M059J (cell line): ENCODE data around the gene ACADVL. TPM values are rescaled to one million over a fixed set of nuclear protein-coding genes. Genes with fewer than 3 reads are reported as not detected.

Source experiments
- DNase-seq: peaks from one replicate; pipeline ENCODE4 v3.0.0-alpha.2; 2012; ENCODE audit warnings: low read depth
- total RNA-seq: library from RNA; depleted of rRNA; stranded (reverse); fragments of >200 nt; shearing (Covaris generic); gene quantifications from 2 replicates; pipeline ENCODE4 v1.2.3, GENCODE V29; 2014

Gene ACADVL
- total RNA-seq, 1 experiment from 2014 or later = 491 TPM

GRCh38 chr17:7251661-7252175 is 32.0 kb downstream of the ACADVL start, which contains the start of gene CTDNEP1:
Gene CTDNEP1 (minus strand): TSS chr17:7251734. CDS start chr17:7251296, 438 bp downstream.
- peak; percentile 99 for DNase-seq

- DNase-seq = peak; percentile 92
Measured at GRCh38 chr17:7252176-7253043, 32.7 kb downstream of the ACADVL start, which contains the start of gene ELP5. Gene ELP5 (plus strand): TSS chr17:7252215. CDS start chr17:7252551, 336 bp downstream.

GRCh38 chr17:7253082-7253481 is 33.3 kb downstream of the ACADVL start:
- DNase-seq = no peak

DNA sequence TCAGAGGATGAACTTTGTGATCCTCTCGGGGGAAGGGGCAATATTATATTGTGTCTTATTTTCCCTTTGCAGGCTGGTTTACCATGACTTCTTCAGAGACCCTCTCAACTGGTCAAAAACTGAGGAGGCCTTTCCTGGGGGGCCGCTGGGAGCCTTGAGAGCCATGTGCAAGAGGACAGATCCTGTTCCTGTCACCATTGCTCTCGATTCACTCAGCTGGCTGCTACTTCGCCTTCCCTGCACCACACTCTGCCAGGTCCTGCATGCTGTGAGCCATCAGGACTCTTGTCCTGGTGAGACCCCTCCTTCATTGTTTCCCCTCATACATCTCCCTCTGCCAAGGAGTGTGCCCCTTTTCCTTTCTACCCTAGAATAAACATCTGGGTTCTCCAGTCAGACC is 34.8 kb downstream of the ACADVL start:
- DNase-seq = no peak

DNA sequence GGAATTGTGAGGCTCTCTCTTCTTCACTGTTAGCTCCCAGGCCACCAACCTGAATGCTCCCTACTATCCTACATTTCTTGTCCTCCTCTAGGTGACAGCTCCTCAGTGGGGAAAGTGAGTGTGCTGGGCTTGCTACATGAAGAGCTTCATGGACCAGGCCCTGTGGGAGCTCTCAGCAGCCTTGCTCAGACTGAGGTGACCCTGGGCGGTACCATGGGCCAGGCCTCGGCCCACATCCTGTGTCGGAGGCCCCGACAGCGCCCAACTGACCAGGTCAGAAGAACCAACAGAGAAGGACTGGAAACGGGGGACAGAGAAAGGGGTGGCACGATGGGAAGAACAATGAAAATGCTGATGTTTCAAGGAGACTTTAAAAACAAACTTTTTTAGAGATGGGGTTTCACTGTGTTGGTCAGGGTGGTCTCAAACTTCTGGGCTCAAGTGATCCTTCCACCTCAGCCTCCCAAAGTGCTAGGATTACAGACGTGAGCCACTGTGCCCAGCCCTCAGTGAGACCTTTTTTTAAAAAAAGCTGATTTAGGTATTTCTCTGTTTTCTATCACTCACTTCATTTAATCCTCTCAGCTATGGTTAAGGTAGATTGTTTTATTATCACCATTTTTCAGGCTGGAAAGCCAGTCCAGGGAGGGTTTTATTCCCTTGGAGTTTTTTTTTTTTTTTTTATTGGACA is 37.2 kb downstream of the ACADVL start:
- no peak for DNase-seq

GRCh38 chr17:7258731-7259554 is 39.2 kb downstream of the ACADVL start:
- no peak for DNase-seq

DNA sequence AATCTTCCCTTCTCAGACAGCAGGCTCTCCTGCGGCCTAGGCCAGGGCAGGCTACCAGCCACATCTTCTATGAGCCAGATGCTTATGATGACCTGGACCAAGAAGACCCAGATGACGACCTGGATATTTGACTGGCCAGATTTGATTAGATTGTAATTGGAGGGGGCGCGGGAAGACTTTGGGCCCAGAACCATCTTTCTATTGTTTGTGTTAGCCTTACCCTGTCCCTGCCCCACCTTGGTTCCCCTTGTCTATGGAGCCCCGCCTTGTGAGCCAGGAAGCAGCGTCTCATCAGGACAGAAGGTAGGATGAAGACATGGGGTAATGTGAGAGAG is 39.8 kb downstream of the ACADVL start:
- no peak for DNase-seq

DNA sequence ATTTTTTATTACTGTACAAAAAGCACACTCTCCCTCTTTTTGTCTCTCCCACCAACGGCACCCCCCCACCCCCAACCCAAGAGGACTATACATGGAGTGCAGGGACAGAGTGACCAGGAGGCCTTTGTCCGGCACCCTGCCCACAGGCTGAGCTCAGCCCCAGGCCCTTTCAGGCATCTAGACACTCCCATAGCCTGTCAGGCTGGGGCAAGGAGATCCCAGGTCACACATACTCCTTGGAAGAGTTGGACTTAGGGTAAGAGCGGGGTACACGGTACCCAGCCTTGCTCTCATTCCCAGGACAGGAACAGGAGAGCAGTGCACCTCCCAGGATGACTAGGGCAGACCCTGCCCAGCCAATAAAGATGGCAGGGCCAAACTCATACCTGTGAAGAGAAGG is 40.4 kb downstream of the ACADVL start:
- no peak for DNase-seq

GRCh38 chr17:7260651-7261378 is 41.1 kb downstream of the ACADVL start:
- DNase-seq = no peak

- no peak for DNase-seq
Measured at GRCh38 chr17:7261379-7262191, 41.8 kb downstream of the ACADVL start.

GRCh38 chr17:7262192-7262934 is 42.6 kb downstream of the ACADVL start, which contains the start of gene CLDN7:
Gene CLDN7 (minus strand): TSS chr17:7262478. CDS start chr17:7262043, 435 bp downstream.
- no peak for DNase-seq

- DNase-seq = no peak
Measured at GRCh38 chr17:7262935-7263800, 43.4 kb downstream of the ACADVL start.

DNA sequence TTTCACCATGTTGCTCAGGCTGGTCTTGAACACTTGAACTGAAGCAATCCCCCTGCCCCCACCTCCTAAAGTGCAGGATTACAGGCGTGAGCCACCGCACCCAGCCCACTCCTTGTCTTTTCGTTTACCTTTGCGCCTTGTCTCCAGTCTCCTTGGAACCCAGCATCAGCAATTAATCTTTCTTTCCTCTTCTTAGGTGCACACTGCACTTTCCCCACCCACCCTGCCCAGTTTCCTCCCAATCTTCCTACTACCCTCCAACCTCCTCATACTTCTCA is 44.0 kb downstream of the ACADVL start:
- no peak for DNase-seq

DNA sequence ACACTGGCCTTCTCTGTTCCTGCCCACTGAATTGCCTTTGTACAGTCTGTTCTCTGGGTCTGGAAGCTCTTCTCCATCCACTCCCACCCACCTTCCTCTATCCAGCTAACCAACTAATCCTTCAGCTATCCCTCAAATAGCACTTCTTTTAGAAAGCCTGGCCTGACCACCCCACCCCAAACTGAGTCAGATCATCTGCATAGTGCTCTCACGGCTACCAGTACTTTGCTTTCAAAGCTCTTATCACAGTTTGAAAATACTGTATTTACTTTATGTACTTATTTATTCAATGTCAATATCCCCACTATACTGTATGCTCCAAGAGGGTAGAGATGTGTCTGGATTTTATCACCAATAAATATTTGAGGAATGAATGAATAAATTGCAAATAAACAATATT is 47.0 kb downstream of the ACADVL start:
- no peak for DNase-seq
